RPMI7951 (cell line): Measurements from ENCODE around the gene FAM221B. TPM values are rescaled to one million over a fixed set of nuclear protein-coding genes. Genes with fewer than 3 reads are reported as not detected.

Experiments
- DNase-seq: peaks from one replicate; pipeline ENCODE4 v3.0.0-alpha.2; 2012; ENCODE audit warnings: low read depth
- total RNA-seq: library from RNA; depleted of rRNA; stranded (reverse); fragments of >200 nt; shearing (Covaris generic); gene quantifications from 2 replicates; pipeline ENCODE4 v1.2.3, GENCODE V29; 2014; rRNA removed

FAM221B gene
- total RNA-seq, 1 experiment from 2014 or later: not detected

GRCh38 chr9:35792024-35792813 is 36.3 kb downstream of the FAM221B start:
- DNase-seq: no peak

- peak; percentile 44 for DNase-seq
These were observed 37.1 kb downstream of the FAM221B start, which contains the start of gene NPR2 for GRCh38 chr9:35791297-35791921. NPR2 (plus strand) TSS chr9:35791591; CDS start chr9:35792409, 818 bp downstream.

- peak; percentile 80 for DNase-seq
These were observed 37.9 kb downstream of the FAM221B start for GRCh38 chr9:35790385-35791296.

- DNase-seq: no peak
These were observed 38.5 kb downstream of the FAM221B start for GRCh38 chr9:35790025-35790384.

GRCh38 chr9:35789541-35789940 is 39.0 kb downstream of the FAM221B start:
- DNase-seq: no peak

- no peak for DNase-seq
These were observed 45.1 kb downstream of the FAM221B start for GRCh38 chr9:35783418-35783817.

- no peak for DNase-seq
These were observed 47.5 kb downstream of the FAM221B start for GRCh38 chr9:35781066-35781465.

- no peak for DNase-seq
These were observed 50.0 kb downstream of the FAM221B start for GRCh38 chr9:35778496-35778895.

- no peak for DNase-seq
These were observed 52.5 kb downstream of the FAM221B start for GRCh38 chr9:35776018-35776417.

- DNase-seq: no peak
These were observed 53.5 kb downstream of the FAM221B start for GRCh38 chr9:35774907-35775635.

- no peak for DNase-seq
These were observed 56.6 kb downstream of the FAM221B start for GRCh38 chr9:35771943-35772342.

GRCh38 chr9:35771534-35771933 is 57.0 kb downstream of the FAM221B start:
- DNase-seq: no peak

- DNase-seq: no peak
These were observed 57.5 kb downstream of the FAM221B start for GRCh38 chr9:35771075-35771433.

- DNase-seq: no peak
These were observed 58.8 kb downstream of the FAM221B start for GRCh38 chr9:35769763-35770162.

GRCh38 chr9:35767458-35767857 is 61.1 kb downstream of the FAM221B start:
- no peak for DNase-seq

- DNase-seq: no peak
These were observed 61.5 kb downstream of the FAM221B start for GRCh38 chr9:35766997-35767396.

Other genes starting within 250 kb of the FAM221B start
- gene TESK1, start 223.5 kb downstream of the FAM221B start, total RNA-seq: 4.0 and 5.5 TPM in 2 replicates
- 0.10 and 0.12 TPM in 2 replicates for gene CD72, start 210.3 kb downstream of the FAM221B start, total RNA-seq
- not detected in 2 replicates for gene SIT1, start 177.8 kb downstream of the FAM221B start, total RNA-seq
- 19,023 and 39,221 TPM in 2 replicates for gene RMRP, start 170.7 kb downstream of the FAM221B start, total RNA-seq
- gene CCDC107, start 170.4 kb downstream of the FAM221B start, total RNA-seq: 18.1 and 32.5 TPM in 2 replicates
- gene ARHGEF39, start 163.5 kb downstream of the FAM221B start, total RNA-seq: 7.6 and 14.2 TPM in 2 replicates
- gene CA9, start 154.8 kb downstream of the FAM221B start, total RNA-seq: 73.8 and 82.4 TPM in 2 replicates
- 146 and 206 TPM in 2 replicates for gene TPM2, start 138.8 kb downstream of the FAM221B start, total RNA-seq
- gene TLN1, start 96.5 kb downstream of the FAM221B start, total RNA-seq: 117 and 137 TPM in 2 replicates
- 68.4 and 83.2 TPM in 2 replicates for gene CREB3, start 96.1 kb downstream of the FAM221B start, total RNA-seq
- gene GBA2, start 79.5 kb downstream of the FAM221B start, total RNA-seq: 13.1 and 13.2 TPM in 2 replicates
- gene RGP1, start 79.4 kb downstream of the FAM221B start, total RNA-seq: 9.4 and 10.3 TPM in 2 replicates
- not detected in 2 replicates for gene MSMP, start 74.5 kb downstream of the FAM221B start, total RNA-seq
- 13.3 and 14.7 TPM in 2 replicates for gene NPR2, start 37.1 kb downstream of the FAM221B start, total RNA-seq
- 1.7 and 1.8 TPM in 2 replicates for gene SPAG8, start 16.5 kb downstream of the FAM221B start, total RNA-seq
- gene HINT2, start 13.7 kb downstream of the FAM221B start, total RNA-seq: 57.7 and 63.2 TPM in 2 replicates
- gene TMEM8B, start 496 bp upstream of the FAM221B start, total RNA-seq: 1.4 and 1.9 TPM in 2 replicates
- gene OR13J1, start 41.7 kb upstream of the FAM221B start, total RNA-seq: not detected in 2 replicates
- 0.20 TPM in 1 of 2 replicates, not detected in the other for gene HRCT1, start 77.5 kb upstream of the FAM221B start, total RNA-seq
- not detected in 2 replicates for gene SPAAR, start 80.8 kb upstream of the FAM221B start, total RNA-seq
- not detected in 2 replicates for gene OR2S2, start 129.4 kb upstream of the FAM221B start, total RNA-seq
- 12.4 and 12.9 TPM in 2 replicates for gene RECK, start 208.2 kb upstream of the FAM221B start, total RNA-seq